NB4 (cell line): ENCODE results near the gene CDK8.

Experiments used
- POLR2A ChIP-seq: IDR thresholded peaks from 2 replicates; pipeline ENCODE4 v1.6.1; 2011; ENCODE audit warnings: mild to moderate bottlenecking; ENCODE audit not compliant: insufficient read length; ENCODE audit errors: extremely low read depth
- TF ChIP-seq, protein P1 (sequence below): IDR thresholded peaks from one replicate; pipeline ENCODE4 v1.5.1; 2012; ENCODE audit warnings: low read depth, low read length

DNA sequence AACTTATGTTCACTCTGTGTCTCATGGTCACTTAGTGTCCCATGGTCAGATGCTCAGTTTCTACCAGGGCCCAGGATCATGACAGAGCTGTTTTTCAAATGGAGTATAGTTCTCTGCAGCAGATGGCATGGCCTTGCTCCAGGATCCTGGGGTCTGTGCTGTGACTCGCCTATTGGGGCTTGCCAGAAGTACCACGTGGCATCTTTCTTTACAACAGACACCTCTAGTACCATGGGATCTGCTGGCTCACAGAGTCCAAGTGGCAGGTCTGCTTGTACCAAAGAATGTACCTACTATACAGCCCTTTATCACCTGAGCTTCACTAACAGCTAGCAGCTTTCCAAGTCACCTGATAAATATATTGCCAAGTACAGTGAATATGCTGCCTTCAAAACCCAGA, 25.8 kb upstream of the CDK8 start:
- TF ChIP-seq, protein P1, sequence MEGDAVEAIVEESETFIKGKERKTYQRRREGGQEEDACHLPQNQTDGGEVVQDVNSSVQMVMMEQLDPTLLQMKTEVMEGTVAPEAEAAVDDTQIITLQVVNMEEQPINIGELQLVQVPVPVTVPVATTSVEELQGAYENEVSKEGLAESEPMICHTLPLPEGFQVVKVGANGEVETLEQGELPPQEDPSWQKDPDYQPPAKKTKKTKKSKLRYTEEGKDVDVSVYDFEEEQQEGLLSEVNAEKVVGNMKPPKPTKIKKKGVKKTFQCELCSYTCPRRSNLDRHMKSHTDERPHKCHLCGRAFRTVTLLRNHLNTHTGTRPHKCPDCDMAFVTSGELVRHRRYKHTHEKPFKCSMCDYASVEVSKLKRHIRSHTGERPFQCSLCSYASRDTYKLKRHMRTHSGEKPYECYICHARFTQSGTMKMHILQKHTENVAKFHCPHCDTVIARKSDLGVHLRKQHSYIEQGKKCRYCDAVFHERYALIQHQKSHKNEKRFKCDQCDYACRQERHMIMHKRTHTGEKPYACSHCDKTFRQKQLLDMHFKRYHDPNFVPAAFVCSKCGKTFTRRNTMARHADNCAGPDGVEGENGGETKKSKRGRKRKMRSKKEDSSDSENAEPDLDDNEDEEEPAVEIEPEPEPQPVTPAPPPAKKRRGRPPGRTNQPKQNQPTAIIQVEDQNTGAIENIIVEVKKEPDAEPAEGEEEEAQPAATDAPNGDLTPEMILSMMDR: no peak
- no peak for TF ChIP-seq POLR2A
